Gastroesophageal sphincter (tissue), 4 donors: Measurements from ENCODE around the gene SPDL1. TPM values are rescaled to one million over a fixed set of nuclear protein-coding genes. Genes with fewer than 3 reads are reported as not detected.

Experiments used
- ATAC-seq: fragments of 150-250 bp; one replicate; pipeline ENCODE4 v1.9.1; 2016; ENCODE audit warnings: mild to moderate bottlenecking, moderate library complexity
- H3K27ac ChIP-seq, 4 donors: fragments of 200-600 bp; sonication (generic) in 3 of 4; 1 replicate in 3 of 4; 2 replicates in 1 of 4; pipeline ENCODE4 v1.5.1; 2016 to 2019
- H3K27me3 ChIP-seq: fragments of 200-600 bp; sonication (generic); one replicate; pipeline ENCODE4 v1.5.1; 2019
- H3K36me3 ChIP-seq, 2 donors: fragments of 200-600 bp; sonication (generic); one replicate each; pipeline ENCODE4 v1.5.1; 2019; ENCODE audit warnings: control low read depth in 1 of 2
- H3K4me1 ChIP-seq, 3 donors: fragments of 200-600 bp; sonication (generic); 1 replicate in 2 of 3; 2 replicates in 1 of 3; pipeline ENCODE4 v1.5.1; 2016 to 2019; ENCODE audit warnings: control low read depth in 2 of 3
- H3K4me3 ChIP-seq, 2 donors: fragments of 200-600 bp; sonication (generic); one replicate each; pipeline ENCODE4 v1.5.1; 2019; ENCODE audit warnings: mild to moderate bottlenecking in 1 of 2, moderate library complexity in 1 of 2
- H3K9me3 ChIP-seq, 3 donors: fragments of 200-600 bp; sonication (generic); one replicate each; pipeline ENCODE4 v1.5.1; 2017 to 2019; ENCODE audit warnings: control low read depth in 2 of 3
- EP300 ChIP-seq: sonication (generic); formaldehyde crosslinking; IDR thresholded peaks from one replicate; pipeline ENCODE4 v1.6.1; 2017; ENCODE audit warnings: antibody characterized with exemption, mild to moderate bottlenecking
- POLR2A ChIP-seq, 2 donors: fragments of 450-650 bp; IDR thresholded peaks; one replicate each; pipeline ENCODE4 v1.6.1; 2017; ENCODE audit warnings: antibody characterized with exemption in 2 of 2, mild to moderate bottlenecking in 2 of 2, moderate library complexity in 1 of 2
- POLR2AphosphoS5 ChIP-seq: sonication (generic); formaldehyde crosslinking; IDR thresholded peaks from one replicate; pipeline ENCODE4 v1.6.1; 2017; ENCODE audit warnings: antibody characterized with exemption
- WGBS, 2 donors: methylation state at CpG; one replicate each; pipeline ENCODE4 v1.1.5; 2018; ENCODE audit warnings: low coverage in 1 of 2; 5-methylcytosine and 5-hydroxymethylcytosine counted together
- total RNA-seq, 4 donors: library from RNA; depleted of rRNA; stranded (reverse); fragments of >200 nt; gene quantifications; one replicate each; pipeline ENCODE4 v1.1.0, GENCODE V29; 2016
- TF ChIP-seq, protein P1 (sequence below), 4 experiments: fragments of 200-600 bp in 2 of 4; fragments of 450-650 bp in 2 of 4; sonication (generic) in 1 of 4; IDR thresholded peaks; one replicate each; pipeline ENCODE4 v1.5.1; 2017 to 2019; ENCODE audit warnings: antibody characterized with exemption in 4 of 4, mild to moderate bottlenecking in 2 of 4, moderate library complexity in 2 of 4

SPDL1 gene
- total RNA-seq, 4 donors from 2014 or later, result 5.7 to 10.1 (median 6.7) TPM

DNA sequence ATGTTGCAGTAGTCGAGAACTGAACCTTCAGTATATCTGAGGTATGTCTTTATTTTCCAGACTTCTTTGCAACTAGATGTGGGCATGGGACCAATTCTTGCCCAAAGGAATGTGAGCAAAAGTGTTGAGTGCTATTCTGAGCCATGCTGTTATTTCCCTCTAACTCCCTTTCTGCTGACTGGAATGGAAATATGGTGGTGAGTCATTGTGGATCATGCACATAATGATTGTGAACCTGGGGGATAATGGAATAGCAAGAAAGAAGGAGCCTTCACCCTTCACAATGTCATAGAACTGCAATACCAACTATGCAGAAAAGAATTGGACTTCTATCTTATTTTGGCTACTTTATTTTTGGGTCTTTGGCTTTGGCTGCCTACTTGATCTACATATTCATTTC is 43.2 kb downstream of the SPDL1 start:
- no peaks in the 10 kb centered on the region for H3K27me3 ChIP-seq
- H3K4me1 ChIP-seq, result no peaks in the 10 kb centered on the region
- TF ChIP-seq, protein P1, sequence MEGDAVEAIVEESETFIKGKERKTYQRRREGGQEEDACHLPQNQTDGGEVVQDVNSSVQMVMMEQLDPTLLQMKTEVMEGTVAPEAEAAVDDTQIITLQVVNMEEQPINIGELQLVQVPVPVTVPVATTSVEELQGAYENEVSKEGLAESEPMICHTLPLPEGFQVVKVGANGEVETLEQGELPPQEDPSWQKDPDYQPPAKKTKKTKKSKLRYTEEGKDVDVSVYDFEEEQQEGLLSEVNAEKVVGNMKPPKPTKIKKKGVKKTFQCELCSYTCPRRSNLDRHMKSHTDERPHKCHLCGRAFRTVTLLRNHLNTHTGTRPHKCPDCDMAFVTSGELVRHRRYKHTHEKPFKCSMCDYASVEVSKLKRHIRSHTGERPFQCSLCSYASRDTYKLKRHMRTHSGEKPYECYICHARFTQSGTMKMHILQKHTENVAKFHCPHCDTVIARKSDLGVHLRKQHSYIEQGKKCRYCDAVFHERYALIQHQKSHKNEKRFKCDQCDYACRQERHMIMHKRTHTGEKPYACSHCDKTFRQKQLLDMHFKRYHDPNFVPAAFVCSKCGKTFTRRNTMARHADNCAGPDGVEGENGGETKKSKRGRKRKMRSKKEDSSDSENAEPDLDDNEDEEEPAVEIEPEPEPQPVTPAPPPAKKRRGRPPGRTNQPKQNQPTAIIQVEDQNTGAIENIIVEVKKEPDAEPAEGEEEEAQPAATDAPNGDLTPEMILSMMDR (IDR thresholded peaks at IDR 0.05), result no peak
- no peak for TF ChIP-seq POLR2AphosphoS5
- TF ChIP-seq EP300, result no peak
- no peak for TF ChIP-seq POLR2A (IDR thresholded peaks at IDR 0.05)
- H3K27ac ChIP-seq, result no peak overlapping the region
- H3K36me3 ChIP-seq, result no peaks in the 10 kb centered on the region
- H3K9me3 ChIP-seq, result peaks cover 0 to 12% (median 0%) of the 10 kb centered on the region in 3 donors
- ATAC-seq, result no peak
- 65 to 82% methylated on average over 1 of the region's 1 CpG for WGBS, 2 donors
- H3K4me3 ChIP-seq, result no peak overlapping the region

DNA sequence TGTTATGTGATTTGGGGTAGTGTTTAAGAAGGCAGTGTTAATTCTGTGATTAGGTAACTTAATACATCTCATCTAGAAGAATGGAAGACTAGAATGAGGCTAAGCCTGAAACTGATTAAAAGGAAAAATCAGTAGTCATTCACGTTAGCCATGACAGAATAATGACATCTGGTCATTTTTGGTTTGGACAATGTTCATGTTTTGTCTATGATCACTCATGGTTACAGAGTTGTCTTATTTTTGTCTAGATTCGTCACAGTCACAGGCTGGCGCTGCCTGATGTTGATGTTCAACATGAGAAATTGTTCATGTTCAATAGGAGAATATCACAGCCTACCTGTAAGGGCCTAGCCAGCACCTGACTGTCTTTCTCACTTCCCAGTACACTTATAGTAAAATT is 44.0 kb downstream of the SPDL1 start:
- no peaks in the 10 kb centered on the region for H3K4me1 ChIP-seq
- H3K9me3 ChIP-seq, result peaks cover 0 to 12% (median 0%) of the 10 kb centered on the region in 3 donors
- no peaks in the 10 kb centered on the region for H3K27me3 ChIP-seq
- WGBS, 2 donors, result 82 to 83% methylated on average over 3 of the region's 3 CpGs
- no peak overlapping the region for H3K4me3 ChIP-seq
- TF ChIP-seq, protein P1 (IDR thresholded peaks at IDR 0.05), result no peak
- TF ChIP-seq POLR2AphosphoS5, result no peak
- no peak for TF ChIP-seq EP300
- TF ChIP-seq POLR2A (IDR thresholded peaks at IDR 0.05), result no peak
- no peak for ATAC-seq
- no peak overlapping the region for H3K27ac ChIP-seq
- no peaks in the 10 kb centered on the region for H3K36me3 ChIP-seq

- no peak overlapping the region for H3K27ac ChIP-seq
- H3K36me3 ChIP-seq, result no peaks in the 10 kb centered on the region
- H3K4me3 ChIP-seq, result no peak overlapping the region
- H3K27me3 ChIP-seq, result no peaks in the 10 kb centered on the region
- WGBS, 2 donors, result 77 to 100% methylated on average over 1 to 2 of the region's 2 CpGs
- TF ChIP-seq POLR2AphosphoS5, result no peak
- TF ChIP-seq POLR2A (IDR thresholded peaks at IDR 0.05), result no peak
- no peak for TF ChIP-seq EP300
- TF ChIP-seq, protein P1 (IDR thresholded peaks at IDR 0.05), result no peak
- H3K4me1 ChIP-seq, result no peaks in the 10 kb centered on the region
- peaks cover 0 to 2% (median 0%) of the 10 kb centered on the region in 3 donors for H3K9me3 ChIP-seq
- ATAC-seq, result no peak
Measured at GRCh38 chr5:169628892-169629291, 45.3 kb downstream of the SPDL1 start.

DNA sequence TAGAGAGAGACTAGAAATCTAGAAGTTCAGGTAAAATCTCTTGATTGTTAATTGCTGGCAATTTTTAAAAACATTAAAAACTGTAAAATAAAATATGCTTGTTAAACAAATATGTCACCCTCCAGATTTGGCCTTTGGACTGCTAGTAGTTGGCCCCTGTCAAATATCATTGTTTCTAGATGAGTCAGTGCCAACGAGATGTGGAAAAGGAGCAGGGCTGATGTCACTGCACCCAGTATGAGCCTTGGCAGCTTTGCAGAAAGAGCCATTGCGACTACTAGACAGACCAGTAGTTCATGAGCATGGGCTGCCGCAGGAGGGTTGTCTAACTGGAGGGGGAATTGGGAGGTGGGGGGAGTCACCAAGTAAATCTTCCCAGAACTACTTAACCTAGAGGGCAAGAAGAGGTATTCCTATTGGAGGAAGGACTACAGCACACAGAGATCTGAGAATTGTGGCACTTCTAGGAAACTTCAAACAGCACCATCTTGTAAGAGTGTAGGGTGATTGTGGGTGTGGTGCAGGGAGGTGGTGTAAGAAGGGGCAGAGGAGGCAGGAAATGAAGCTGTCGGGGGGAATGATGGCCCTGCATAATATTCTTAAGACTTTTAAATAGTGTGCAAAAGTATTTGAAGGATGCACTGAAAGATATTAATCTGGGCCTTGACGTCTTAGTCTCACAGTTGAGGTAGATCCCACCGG is 46.4 kb downstream of the SPDL1 start:
- Histone ChIP-seq H3K4me3 (no peak overlapping the region), H3K27me3 (no peaks in the 10 kb centered on the region), H3K27ac (no peak overlapping the region), H3K36me3 (no peaks in the 10 kb centered on the region), H3K9me3 (peaks cover 0 to 10% (median 0%) of the 10 kb centered on the region in 3 donors), H3K4me1 (no peaks in the 10 kb centered on the region)
- WGBS, 2 donors, result 65 to 91% methylated on average over 5 of the region's 6 CpGs
- ATAC-seq, result no peak
- no peak for TF ChIP-seq EP300
- TF ChIP-seq POLR2A (IDR thresholded peaks at IDR 0.05), result no peak
- TF ChIP-seq POLR2AphosphoS5, result no peak
- TF ChIP-seq, protein P1 (IDR thresholded peaks at IDR 0.05), result no peak

GRCh38 chr5:169631360-169631759 is 47.8 kb downstream of the SPDL1 start:
- H3K36me3 ChIP-seq, result no peaks in the 10 kb centered on the region
- no peaks in the 10 kb centered on the region for H3K4me1 ChIP-seq
- TF ChIP-seq, protein P1 (IDR thresholded peaks at IDR 0.05), result no peak
- TF ChIP-seq EP300, result no peak
- TF ChIP-seq POLR2AphosphoS5, result no peak
- no peak for TF ChIP-seq POLR2A (IDR thresholded peaks at IDR 0.05)
- H3K27ac ChIP-seq, result no peak overlapping the region
- no peak for ATAC-seq
- no peak overlapping the region for H3K4me3 ChIP-seq
- peaks cover 7% of the 10 kb centered on the region for H3K27me3 ChIP-seq
- WGBS, 2 donors, result 71 to 76% methylated on average over 2 to 4 of the region's 4 CpGs
- H3K9me3 ChIP-seq, result peaks cover 0 to 14% (median 0%) of the 10 kb centered on the region in 3 donors
